HG03103 (cell line): ENCODE measurements around the gene GPD2.

Source experiments
- ATAC-seq: cut with Tn5 transposase; IDR thresholded peaks from one replicate; pipeline ENCODE4 v1.9.1; 2021; ENCODE audit warnings: low read depth; ENCODE audit not compliant: unreplicated experiment

Gene GPD2

GRCh38 chr2:156435718-156436496 lies at the start of gene GPD2:
TSS of gene GPD2 (plus strand) at chr2:156436379. CDS start at chr2:156476106, 39,727 bp downstream.
- ATAC-seq, result peak; percentile 36

- no peak for ATAC-seq
Measured at GRCh38 chr2:156394033-156394741, 42.0 kb upstream of the GPD2 start.

- ATAC-seq, result peak; percentile 37
Measured at GRCh38 chr2:156396126-156396525, 40.1 kb upstream of the GPD2 start.

DNA sequence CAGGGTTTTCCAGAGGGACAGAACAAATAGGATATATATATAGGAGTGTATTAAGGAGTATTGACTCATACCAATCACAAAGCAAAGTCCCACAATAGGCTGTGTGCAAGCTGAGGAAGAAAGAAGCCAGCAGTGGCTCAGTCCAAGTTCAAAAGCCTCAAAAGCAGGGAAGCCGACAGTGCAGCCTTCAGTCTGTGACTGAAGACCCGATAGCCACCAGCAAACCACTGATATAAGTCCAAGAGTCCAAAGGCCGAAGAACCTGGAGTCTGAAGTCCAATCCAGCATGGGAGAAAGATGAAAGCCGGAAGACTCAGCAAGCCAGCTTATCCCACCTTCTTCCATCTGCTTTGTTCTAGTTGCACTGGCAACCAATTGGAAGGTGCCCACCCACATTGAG lies 39.0 kb upstream of the GPD2 start:
- no peak for ATAC-seq

DNA sequence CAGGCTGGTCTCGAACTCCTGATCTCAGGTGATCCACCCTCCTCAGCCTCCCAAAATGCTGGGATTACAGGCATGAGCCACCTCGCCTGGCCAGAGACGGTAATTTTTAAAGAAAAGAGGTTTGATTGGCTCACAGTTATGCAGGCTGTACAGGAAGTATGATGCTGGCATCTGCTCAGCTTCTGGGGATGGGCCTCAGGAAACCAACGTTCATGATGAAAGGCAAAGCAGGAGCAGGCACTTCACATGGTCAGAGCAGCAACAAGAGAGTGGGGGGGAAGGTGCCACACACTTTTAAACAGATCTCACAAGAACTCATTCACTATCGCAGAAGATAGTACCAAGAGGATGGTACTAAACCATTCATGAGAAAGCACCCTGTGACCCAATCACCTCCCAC lies 38.0 kb upstream of the GPD2 start:
- no peak for ATAC-seq

DNA sequence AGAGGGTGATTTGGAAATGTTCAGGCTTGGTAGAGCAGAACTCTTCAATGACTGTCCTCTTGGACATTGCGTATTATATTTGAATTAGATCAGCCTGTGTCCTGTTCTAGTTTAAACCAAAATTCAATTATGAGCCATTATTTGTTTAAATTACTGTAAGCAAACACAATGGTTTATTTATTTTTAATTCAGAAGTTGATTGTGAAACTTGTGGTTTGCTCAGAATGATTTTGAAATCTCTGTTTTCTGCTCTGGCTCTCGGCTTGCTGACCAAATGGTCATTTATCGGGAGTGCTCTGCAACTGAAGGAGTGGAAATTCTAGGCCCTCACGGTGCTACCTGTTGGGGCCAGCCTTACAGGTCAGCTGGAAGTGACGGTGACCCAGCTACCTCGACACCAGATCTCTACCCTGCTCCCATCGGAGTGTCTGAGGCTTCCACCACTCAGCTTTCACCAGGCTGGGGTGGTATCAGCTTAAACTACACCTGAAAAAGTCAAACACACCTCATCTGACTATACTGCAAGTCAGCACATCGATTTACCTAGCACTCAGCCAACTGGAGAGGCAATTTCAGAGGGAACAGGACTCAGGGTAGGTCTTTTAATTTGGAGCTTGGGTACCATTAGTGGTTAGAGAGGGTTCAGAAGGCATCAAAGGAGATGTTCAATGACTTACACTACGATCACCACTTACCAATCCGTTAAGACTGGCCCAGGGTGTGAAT lies 36.8 kb upstream of the GPD2 start:
- ATAC-seq, result no peak

DNA sequence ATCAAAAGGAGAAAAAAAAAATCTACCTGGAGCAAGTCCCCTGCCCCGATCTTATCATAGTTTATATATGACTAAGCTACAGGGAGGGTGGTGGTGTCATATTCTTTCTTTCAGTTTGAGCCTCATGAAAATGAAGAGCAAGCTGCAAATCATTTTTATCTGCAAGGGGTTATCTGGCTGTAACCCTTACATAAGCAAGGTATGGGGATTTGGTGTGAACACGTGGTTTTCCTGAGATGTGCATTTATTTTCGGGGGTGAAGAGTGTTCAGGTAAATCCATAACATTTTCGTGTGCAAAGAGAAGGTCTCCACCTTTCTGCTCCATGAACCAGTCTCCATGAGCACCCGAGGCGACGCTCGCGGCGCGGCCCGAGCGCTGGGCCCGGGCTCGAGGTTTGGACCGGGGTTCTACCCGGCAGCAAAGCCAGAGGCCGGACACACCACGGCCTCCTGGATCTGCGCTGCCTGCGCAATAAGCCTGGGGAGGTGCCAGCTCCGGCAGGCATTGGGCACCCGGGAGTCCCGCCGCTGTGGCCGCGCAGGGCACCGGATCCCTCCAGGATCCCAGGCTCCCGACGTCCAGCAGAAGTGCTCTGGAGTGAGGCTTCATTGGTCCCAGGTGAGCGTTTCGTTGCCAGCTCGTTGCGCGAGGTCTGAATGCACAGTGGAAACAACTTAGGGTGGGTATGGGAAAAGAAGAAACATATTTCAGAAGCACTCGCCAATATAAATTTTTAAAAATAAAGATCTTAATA lies 36.1 kb upstream of the GPD2 start:
- peak; percentile 31 for ATAC-seq

DNA sequence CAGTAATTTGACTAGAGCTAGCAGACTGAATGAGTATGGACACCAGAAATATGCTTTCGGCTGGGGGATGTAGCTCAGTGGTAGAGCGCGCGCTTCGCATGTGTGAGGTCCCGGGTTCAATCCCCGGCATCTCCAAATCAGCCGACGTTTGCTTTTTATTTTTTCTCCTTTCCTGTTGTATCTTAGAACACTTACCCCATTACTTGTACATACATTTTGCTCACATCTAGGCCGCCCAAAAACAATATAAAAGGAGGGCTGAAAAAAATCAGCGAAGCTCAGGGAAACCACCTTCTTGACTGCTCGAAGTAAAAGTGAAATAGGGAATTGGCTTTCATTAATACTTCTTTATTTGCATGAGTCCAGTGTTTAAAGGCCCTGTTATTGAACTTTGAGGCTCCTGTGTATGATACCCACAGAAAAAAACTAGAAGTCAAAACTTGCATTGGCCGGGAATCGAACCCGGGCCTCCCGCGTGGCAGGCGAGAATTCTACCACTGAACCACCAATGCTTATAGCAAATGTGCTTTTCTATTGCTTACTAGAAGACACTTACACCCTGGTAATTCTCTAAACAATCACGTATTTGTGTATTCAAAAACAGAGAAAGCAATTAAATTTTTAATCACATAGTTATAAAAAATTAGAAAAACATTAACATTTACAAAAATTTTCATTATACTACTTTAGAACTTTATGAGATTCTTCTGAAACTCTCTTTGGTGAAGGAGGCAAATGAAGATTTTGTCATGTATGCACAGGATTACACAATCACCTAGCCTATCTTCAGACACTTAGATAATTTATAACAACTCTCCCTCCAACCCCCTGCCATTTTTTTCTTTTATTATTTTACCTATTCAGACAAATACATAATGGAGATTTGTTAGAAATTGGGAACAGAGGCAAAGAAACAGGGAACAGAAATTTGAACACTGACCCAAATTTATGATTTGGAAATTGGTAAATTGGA lies 35.2 kb upstream of the GPD2 start:
- peak; percentile 53 for ATAC-seq

DNA sequence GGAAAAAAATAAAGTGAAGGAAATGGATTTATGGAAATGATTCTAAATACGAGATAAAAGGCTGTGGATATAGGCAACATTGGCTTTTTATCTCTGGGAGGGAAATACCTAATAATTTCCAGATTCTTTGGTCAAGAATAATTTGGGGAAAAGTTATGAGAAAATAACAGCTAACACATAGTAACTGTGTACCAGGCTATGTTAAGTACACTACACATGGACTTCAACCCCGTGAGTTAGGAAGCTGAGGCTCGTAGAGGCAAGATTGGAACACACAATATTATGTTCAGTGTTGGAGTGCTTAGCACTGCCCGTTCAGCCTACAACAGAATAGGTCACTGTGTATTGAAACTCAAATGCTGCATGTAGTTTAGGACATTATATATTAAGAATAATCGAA lies 34.3 kb upstream of the GPD2 start:
- no peak for ATAC-seq

GRCh38 chr2:156405586-156405985 lies 30.6 kb upstream of the GPD2 start:
- no peak for ATAC-seq

GRCh38 chr2:156411835-156412234 lies 24.3 kb upstream of the GPD2 start:
- ATAC-seq, result no peak

DNA sequence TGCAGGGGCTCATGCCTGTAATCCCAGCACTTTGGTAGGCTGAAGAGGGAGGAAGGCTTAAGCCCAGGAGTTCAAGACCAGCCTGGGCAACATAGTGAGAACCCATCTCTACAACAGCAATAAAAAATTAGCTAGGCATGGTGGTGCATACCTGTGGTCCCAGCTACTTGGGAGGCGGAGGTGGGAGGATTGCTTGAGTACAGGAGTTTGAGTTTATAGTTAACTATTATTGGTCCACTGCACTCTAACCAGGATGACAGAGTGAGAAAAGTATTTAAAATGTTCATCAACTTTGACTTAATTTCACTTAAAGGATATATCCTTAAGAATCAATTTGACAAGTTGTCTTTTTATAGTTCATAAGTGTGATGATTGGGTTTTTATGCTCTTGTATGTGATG lies 14.3 kb upstream of the GPD2 start:
- no peak for ATAC-seq

GRCh38 chr2:156423674-156424282 lies 12.4 kb upstream of the GPD2 start:
- ATAC-seq, result no peak

DNA sequence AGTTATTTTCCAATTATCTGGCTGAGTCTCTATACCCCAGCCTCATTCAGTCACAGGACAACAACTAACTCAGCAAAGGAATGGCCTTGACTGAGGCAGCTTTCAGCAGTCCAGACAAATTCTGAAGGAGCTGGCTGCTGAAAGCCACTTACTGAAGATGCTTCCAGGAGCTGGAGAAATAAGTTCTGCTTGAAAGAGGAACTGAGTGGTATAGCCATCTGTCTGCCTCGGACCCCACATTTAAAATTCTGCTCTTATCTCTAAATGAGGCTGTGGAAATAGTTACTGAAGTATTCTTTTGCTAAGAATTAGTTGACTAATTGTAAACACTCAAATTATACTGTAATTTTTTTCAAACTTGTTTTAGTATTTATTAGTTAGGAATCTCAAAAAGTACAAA lies 9.1 kb upstream of the GPD2 start:
- no peak for ATAC-seq

DNA sequence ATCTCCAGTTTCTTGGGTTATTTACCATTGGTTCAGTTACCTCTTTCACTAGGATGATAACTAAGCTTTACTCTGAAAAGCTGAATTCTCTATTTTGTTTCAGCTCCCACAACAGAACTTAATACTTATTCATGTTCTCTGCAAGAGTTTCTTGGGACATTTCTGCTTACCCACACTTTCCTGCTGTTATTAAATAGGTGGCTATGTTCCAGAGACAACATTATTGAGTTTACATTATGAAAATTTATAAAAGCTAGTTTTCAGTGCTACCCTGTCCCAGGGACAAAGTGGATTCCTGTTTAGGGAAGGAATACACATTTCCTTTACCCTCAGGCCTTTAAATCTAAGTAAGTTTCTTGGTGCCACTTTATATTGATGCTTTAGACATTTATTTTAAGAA lies 7.0 kb upstream of the GPD2 start:
- ATAC-seq, result no peak

DNA sequence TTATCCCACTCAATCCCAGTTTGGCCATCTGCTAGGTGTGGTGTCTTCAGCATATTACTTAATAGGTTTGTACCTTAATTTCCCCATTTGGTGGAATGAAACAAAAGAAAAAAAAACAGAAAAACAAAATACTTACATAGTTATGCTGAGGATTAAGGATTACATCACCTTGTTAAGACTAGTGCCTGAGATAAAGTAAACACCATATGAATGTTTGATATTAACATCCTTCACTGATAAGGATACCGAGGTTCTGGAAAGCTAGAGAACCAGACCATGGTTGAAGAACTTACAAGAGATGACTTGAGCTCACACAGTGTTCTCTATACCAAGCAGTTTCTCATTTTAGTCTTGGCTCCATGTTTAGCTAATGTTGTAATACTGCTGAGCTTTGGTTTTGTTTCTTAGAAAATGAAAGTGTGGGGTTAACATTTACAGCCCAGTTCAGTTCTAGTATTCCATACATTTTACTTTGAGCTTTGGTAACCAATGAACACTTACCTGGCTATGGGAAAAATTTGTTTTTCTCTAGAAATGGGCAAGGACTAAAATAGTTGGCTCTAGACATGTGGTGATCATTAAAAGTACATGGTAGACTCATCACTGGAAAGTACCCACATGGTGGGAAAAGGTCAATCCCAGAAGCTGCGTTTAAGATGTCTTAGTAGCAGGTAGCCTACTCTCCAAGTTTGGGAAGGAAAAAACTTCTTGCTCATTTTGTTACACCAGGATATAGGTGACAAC lies 5.8 kb upstream of the GPD2 start:
- ATAC-seq, result no peak

- ATAC-seq, result peak; percentile 63
Measured at GRCh38 chr2:156430980-156431358, 5.2 kb upstream of the GPD2 start.

- ATAC-seq, result no peak
Measured at GRCh38 chr2:156434461-156435291, 1.5 kb upstream of the GPD2 start.
